ENCODE measurements around the gene MYCT1.
"Not testable (repeated sequence)": the region's sequence is repeated elsewhere in the genome, so short reads cannot be mapped to it uniquely, and the experiment has no call there.

MYCT1 gene
- total RNA-seq, result 0 to 3.8 reads per million in 2 donors

GRCh38 chr6:152697634-152698033 is at the start of gene MYCT1:
MYCT1 (plus strand) TSS chr6:152697897; CDS start chr6:152697903, 6 bp downstream.
- no peak for DNase-seq

GRCh38 chr6:152648105-152648504 is 49.6 kb upstream of the MYCT1 start:
- DNase-seq, result no peak

GRCh38 chr6:152651986-152652385 is 45.7 kb upstream of the MYCT1 start:
- DNase-seq, result no peak

GRCh38 chr6:152661776-152662175 is 35.9 kb upstream of the MYCT1 start:
- no peak for DNase-seq

GRCh38 chr6:152669895-152670294 is 27.8 kb upstream of the MYCT1 start:
- no peak for DNase-seq

- DNase-seq, result no peak
These were observed 26.5 kb upstream of the MYCT1 start for GRCh38 chr6:152671171-152671570.

- DNase-seq, result no peak
These were observed 24.5 kb upstream of the MYCT1 start for GRCh38 chr6:152673236-152673635.

- no peak for DNase-seq
These were observed 17.5 kb upstream of the MYCT1 start for GRCh38 chr6:152680151-152680550.

GRCh38 chr6:152680879-152681517 is 16.7 kb upstream of the MYCT1 start:
- no peak for DNase-seq

GRCh38 chr6:152682141-152682540 is 15.6 kb upstream of the MYCT1 start:
- no peak for DNase-seq

- DNase-seq, result not testable (repeated sequence)
These were observed 14.8 kb upstream of the MYCT1 start for GRCh38 chr6:152682935-152683334.

- DNase-seq, result no peak
These were observed 11.9 kb upstream of the MYCT1 start for GRCh38 chr6:152685819-152686218.

- DNase-seq, result no peak
These were observed 2.2 kb upstream of the MYCT1 start for GRCh38 chr6:152695372-152696045.

GRCh38 chr6:152696522-152696921 is 1.2 kb upstream of the MYCT1 start:
- DNase-seq, result no peak

- DNase-seq, result no peak
These were observed 995 bp downstream of the MYCT1 start for GRCh38 chr6:152698692-152699091.

- DNase-seq, result no peak
These were observed 2.7 kb downstream of the MYCT1 start for GRCh38 chr6:152700427-152700826.

GRCh38 chr6:152701081-152701862 is 3.6 kb downstream of the MYCT1 start:
- DNase-seq, result no peak

GRCh38 chr6:152701863-152702401 is 4.2 kb downstream of the MYCT1 start:
- no peak for DNase-seq

- not testable (repeated sequence) for DNase-seq
These were observed 6.1 kb downstream of the MYCT1 start for GRCh38 chr6:152703750-152704149.

- DNase-seq, result no peak
These were observed 7.6 kb downstream of the MYCT1 start for GRCh38 chr6:152705327-152705726.

GRCh38 chr6:152716322-152716721 is 18.6 kb downstream of the MYCT1 start:
- no peak for DNase-seq

- no peak for DNase-seq
These were observed 23.3 kb downstream of the MYCT1 start for GRCh38 chr6:152720974-152721373.

GRCh38 chr6:152721956-152722355 is 24.3 kb downstream of the MYCT1 start:
- DNase-seq, result no peak

GRCh38 chr6:152723398-152723797 is 25.7 kb downstream of the MYCT1 start:
- DNase-seq, result no peak
